ENCODE data around the gene TMEM247. TPM values are rescaled to one million over a fixed set of nuclear protein-coding genes. Genes with fewer than 3 reads are reported as not detected.

The TMEM247 gene
- total RNA-seq, 1 experiment from 2014 or later: not detected

DNA sequence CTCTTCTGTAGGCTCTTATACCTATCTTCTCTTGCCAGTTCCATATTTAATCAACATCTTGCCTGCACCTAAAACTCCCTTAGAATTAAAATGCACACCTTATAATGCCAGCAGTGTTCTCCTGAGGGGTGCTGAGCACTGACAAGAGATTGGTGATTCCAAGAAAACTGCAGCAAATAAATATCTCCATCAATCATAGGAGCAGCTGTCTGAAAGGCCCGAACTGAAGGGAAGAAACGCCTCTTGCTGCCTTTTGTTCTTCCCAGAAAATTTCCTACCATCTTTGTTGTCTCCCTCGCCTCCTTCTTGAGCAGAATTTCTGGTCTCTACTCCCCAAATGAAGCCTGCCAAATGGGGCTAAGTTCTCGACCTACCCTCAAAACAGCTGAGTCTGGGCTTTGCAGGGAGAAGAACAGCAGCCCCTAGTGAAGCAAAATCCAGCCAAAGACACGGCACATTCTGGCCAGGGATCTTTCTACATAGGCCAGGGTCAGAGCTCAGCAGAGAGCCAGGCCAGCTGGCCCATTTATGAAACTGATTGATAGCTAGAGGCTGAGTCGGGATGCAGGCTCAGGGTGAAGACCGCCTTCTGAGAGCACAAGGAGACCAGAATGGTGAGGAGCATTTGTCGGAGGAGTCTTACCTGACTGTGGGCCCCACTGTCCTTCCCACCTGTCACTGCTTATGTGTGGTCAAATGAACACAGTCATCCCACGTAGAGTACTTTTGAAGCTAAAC, 20.4 kb upstream of the TMEM247 start:
- intact Hi-C loops (cut with micrococcal nuclease): no loop called here
- H3K9me3 ChIP-seq (ENCODE audit: low read length): no peaks in the 10 kb centered on the region
- no peak for DNase-seq
- CTCF ChIA-PET: no interaction called here
- no peak overlapping the region for H3K4me2 ChIP-seq (ENCODE audit: low read length)
- H3K4me1 ChIP-seq (ENCODE audit: insufficient read depth, low read length): peaks cover 11% of the 10 kb centered on the region
- no peak overlapping the region for H3K9ac ChIP-seq (ENCODE audit: low read length)
- no peaks in the 10 kb centered on the region for H3K36me3 ChIP-seq (ENCODE audit: low read depth, low read length)
- H3K4me3 ChIP-seq (ENCODE audit: low read length): no peak overlapping the region
- no peaks in the 10 kb centered on the region for H3K79me2 ChIP-seq (ENCODE audit: low read length)
- no peak overlapping the region for H2AFZ ChIP-seq (ENCODE audit: low read length)
- no peaks in the 10 kb centered on the region for H3K27me3 ChIP-seq (ENCODE audit: low read length)
- H3F3A ChIP-seq (ENCODE audit: low read length, unreplicated experiment): no peaks in the 10 kb centered on the region
- no peak for ATAC-seq
- H4K20me1 ChIP-seq (ENCODE audit: low read length): no peaks in the 10 kb centered on the region
- no peaks in the 10 kb centered on the region for H3K9me2 ChIP-seq (replicated peaks; ENCODE audit: low read length)
- no TSS peak for BruUV-seq (replicated peaks)
- no peak overlapping the region for H3K27ac ChIP-seq (ENCODE audit: low read length)
- POLR2A ChIA-PET (ENCODE audit: unreplicated experiment): no interaction called here
- TF ChIP-seq EZH2 (IDR thresholded peaks at IDR 0.05; ENCODE audit: low read length, unreplicated experiment) (no peak), EZH2phosphoT487 (IDR thresholded peaks at IDR 0.05; ENCODE audit: borderline replicate concordance, low read length) (no peak)
- TF ChIP-seq, protein P1, sequence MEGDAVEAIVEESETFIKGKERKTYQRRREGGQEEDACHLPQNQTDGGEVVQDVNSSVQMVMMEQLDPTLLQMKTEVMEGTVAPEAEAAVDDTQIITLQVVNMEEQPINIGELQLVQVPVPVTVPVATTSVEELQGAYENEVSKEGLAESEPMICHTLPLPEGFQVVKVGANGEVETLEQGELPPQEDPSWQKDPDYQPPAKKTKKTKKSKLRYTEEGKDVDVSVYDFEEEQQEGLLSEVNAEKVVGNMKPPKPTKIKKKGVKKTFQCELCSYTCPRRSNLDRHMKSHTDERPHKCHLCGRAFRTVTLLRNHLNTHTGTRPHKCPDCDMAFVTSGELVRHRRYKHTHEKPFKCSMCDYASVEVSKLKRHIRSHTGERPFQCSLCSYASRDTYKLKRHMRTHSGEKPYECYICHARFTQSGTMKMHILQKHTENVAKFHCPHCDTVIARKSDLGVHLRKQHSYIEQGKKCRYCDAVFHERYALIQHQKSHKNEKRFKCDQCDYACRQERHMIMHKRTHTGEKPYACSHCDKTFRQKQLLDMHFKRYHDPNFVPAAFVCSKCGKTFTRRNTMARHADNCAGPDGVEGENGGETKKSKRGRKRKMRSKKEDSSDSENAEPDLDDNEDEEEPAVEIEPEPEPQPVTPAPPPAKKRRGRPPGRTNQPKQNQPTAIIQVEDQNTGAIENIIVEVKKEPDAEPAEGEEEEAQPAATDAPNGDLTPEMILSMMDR (conservative IDR thresholded peaks at IDR 0.05; ENCODE audit: low read depth, low read length): no peak

GRCh38 chr2:46459694-46460093, 19.7 kb upstream of the TMEM247 start:
- Histone ChIP-seq H3K4me1 (ENCODE audit: insufficient read depth, low read length) (peaks cover 11% of the 10 kb centered on the region), H3K9me2 (replicated peaks; ENCODE audit: low read length) (no peaks in the 10 kb centered on the region), H3K9ac (ENCODE audit: low read length) (no peak overlapping the region), H3K4me2 (ENCODE audit: low read length) (no peak overlapping the region), H3F3A (ENCODE audit: low read length, unreplicated experiment) (no peaks in the 10 kb centered on the region), H3K9me3 (ENCODE audit: low read length) (no peaks in the 10 kb centered on the region), H3K27me3 (ENCODE audit: low read length) (no peaks in the 10 kb centered on the region), H3K36me3 (ENCODE audit: low read depth, low read length) (no peaks in the 10 kb centered on the region), H3K4me3 (ENCODE audit: low read length) (no peak overlapping the region), H4K20me1 (ENCODE audit: low read length) (no peaks in the 10 kb centered on the region), H2AFZ (ENCODE audit: low read length) (no peak overlapping the region), H3K27ac (ENCODE audit: low read length) (no peak overlapping the region), H3K79me2 (ENCODE audit: low read length) (no peaks in the 10 kb centered on the region)
- ATAC-seq (no peak), DNase-seq (no peak)
- ChIA-PET POLR2A (ENCODE audit: unreplicated experiment) (no interaction called here), CTCF (no interaction called here)
- BruUV-seq (replicated peaks): no TSS peak
- TF ChIP-seq, protein P1 (conservative IDR thresholded peaks at IDR 0.05; ENCODE audit: low read depth, low read length): no peak
- TF ChIP-seq EZH2 (IDR thresholded peaks at IDR 0.05; ENCODE audit: low read length, unreplicated experiment) (no peak), EZH2phosphoT487 (IDR thresholded peaks at IDR 0.05; ENCODE audit: borderline replicate concordance, low read length) (no peak)
- intact Hi-C loops (cut with micrococcal nuclease): loop anchor here (2.0 kb wide), 2 partner anchors 51 to 467 kb away; no protein-coding TSS in a partner anchor

DNA sequence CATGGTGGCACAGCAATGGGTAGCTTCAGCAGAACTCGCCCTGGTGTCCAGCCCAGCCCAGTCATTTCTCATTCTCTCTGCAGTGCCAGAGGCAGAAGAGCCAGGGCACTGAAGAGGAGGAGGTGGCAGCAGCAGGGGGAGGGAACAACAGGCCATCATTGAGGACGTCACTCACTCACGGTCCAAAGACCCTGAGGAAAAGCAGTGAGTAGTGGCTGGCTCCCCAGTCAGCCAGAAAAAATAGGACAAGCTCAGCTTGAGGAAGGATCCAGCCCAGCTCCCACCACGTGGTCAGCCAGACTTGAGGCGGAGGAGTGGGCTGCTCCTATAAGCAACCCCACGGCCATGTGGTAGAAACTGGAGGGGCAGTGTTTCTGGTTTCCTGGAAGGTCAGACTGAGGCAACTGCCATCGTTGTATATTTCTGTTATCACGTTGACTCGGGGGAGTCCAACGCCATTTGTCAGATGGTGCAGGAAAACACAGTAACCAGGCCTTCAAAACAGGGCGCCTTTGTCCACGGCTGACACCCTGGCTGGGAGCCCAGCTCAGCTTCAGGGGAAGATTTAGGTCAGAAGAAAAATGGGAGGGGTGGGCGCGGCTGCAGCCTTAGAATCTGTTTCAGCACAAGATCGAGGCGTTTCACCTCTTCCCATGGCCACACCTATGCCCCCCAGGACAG, 19.0 kb upstream of the TMEM247 start:
- no peaks in the 10 kb centered on the region for H3K9me3 ChIP-seq (ENCODE audit: low read length)
- H3K4me3 ChIP-seq (ENCODE audit: low read length): no peak overlapping the region
- H3F3A ChIP-seq (ENCODE audit: low read length, unreplicated experiment): no peaks in the 10 kb centered on the region
- H2AFZ ChIP-seq (ENCODE audit: low read length): no peak overlapping the region
- intact Hi-C loops (cut with micrococcal nuclease): loop anchor here (2.0 kb wide), 2 partner anchors 52 to 468 kb away; no protein-coding TSS in a partner anchor
- ChIA-PET CTCF (interaction anchor here (0.6 kb wide), 1 partner anchor 163 kb away, joined by 6 read pairs; the partner anchor contains the start of gene EPAS1), POLR2A (ENCODE audit: unreplicated experiment) (no interaction called here)
- no peaks in the 10 kb centered on the region for H3K27me3 ChIP-seq (ENCODE audit: low read length)
- H4K20me1 ChIP-seq (ENCODE audit: low read length): no peaks in the 10 kb centered on the region
- no peak for ATAC-seq
- peaks cover 11% of the 10 kb centered on the region for H3K4me1 ChIP-seq (ENCODE audit: insufficient read depth, low read length)
- no peaks in the 10 kb centered on the region for H3K9me2 ChIP-seq (replicated peaks; ENCODE audit: low read length)
- H3K27ac ChIP-seq (ENCODE audit: low read length): no peak overlapping the region
- H3K79me2 ChIP-seq (ENCODE audit: low read length): no peaks in the 10 kb centered on the region
- no TSS peak for BruUV-seq (replicated peaks)
- H3K4me2 ChIP-seq (ENCODE audit: low read length): no peak overlapping the region
- no peaks in the 10 kb centered on the region for H3K36me3 ChIP-seq (ENCODE audit: low read depth, low read length)
- TF ChIP-seq, protein P1 (conservative IDR thresholded peaks at IDR 0.05; ENCODE audit: low read depth, low read length): no peak
- no peak for TF ChIP-seq EZH2phosphoT487 (IDR thresholded peaks at IDR 0.05; ENCODE audit: borderline replicate concordance, low read length)
- no peak for TF ChIP-seq EZH2 (IDR thresholded peaks at IDR 0.05; ENCODE audit: low read length, unreplicated experiment)
- no peak for DNase-seq
- no peak overlapping the region for H3K9ac ChIP-seq (ENCODE audit: low read length)

All from PC-3 (cell line).